Subcutaneous adipose tissue (tissue), 4 donors: ENCODE measurements around the gene FEN1. TPM values are rescaled to one million over a fixed set of nuclear protein-coding genes. Genes with fewer than 3 reads are reported as not detected.

Experiments used
- CTCF ChIP-seq: fragments of 450-650 bp; IDR thresholded peaks from one replicate; pipeline ENCODE4 v1.5.1; 2016; ENCODE audit warnings: low read depth, mild to moderate bottlenecking, control low read depth, antibody characterized with exemption, moderate library complexity
- total RNA-seq, 4 donors: library from RNA; depleted of rRNA; stranded (reverse); fragments of >200 nt; gene quantifications; one replicate each; pipeline ENCODE4 v1.1.0, GENCODE V29; 2016

FEN1 gene
- total RNA-seq, 4 donors from 2014 or later: 4.9 to 7.7 (median 6.3) TPM

DNA sequence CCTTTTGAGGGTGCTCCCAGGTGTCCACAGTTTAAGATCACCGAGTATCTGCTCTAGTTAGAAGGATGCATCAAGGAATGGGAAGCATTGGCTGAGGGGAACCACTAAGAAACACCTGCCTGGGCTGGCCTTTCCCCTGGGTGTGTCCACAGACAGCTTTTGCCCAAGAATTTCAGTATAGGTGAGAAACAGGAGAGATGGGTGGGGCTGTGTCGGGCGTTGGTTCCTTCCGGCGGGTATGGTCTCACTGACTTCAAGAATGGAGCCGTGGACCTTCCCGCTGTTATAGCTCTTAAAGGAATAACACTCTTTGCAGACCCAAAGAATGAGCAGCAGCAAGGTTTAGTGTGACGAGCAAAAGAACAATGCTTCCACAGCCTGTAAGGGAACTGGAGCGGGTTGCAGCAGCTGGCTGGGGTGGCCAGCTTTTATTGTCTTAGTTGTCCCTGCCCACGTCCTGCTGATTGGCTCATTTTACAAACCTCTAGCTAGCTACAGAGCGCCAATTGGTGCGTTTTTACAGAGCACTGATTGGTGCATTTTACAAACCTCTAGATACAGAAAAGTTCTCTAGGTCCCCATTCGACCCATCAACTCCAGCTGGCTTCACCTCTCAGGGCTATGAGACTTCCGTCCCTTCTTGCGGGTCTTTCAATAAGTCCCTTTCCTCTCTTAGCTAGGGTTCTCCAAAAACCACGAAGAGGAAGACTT is 21.7 kb downstream of the FEN1 start:
- no peak for TF ChIP-seq CTCF

DNA sequence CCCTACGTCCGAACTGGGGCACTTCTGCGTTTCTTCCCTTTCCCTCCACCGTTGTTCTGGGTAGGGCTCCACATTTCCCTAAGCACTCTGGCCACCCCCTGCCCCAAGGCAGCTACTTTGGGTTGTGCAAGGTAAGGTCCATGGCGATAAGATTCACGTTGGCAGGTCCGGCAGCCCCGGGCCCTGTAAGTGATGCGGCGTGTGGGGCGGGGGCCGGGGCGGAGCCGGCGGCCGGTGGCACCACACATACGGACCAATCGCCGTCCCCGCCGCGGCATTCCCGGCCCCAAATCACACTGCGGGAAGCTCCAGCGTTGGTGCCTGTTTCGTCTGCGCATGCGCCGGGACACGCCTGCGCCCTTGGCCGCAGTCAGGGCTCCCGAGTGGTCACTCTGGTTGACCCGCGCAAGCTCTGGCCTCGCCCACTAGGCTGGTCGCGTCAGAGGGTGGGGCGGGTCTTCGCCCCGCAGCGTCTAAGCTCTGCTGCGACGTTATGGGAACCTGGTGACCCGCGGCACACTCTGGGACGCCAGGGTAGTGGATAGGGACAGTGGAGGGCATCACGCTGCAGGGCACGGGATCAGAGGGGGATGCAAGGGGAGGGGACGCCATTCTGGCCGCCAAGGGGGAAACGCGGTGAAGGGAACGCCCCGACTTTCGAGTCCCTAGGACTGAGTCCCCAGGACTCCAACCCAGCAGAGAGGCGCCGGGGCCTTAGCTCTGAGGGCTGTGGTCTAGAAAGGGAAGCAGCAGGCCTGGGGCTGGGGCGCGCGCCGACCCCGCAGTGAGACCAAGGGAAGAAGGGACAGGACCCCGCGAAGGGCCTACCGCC is 22.5 kb downstream of the FEN1 start:
- TF ChIP-seq CTCF: no peak

GRCh38 chr11:61815790-61816735 is 23.4 kb downstream of the FEN1 start:
- TF ChIP-seq CTCF: no peak

- no peak for TF ChIP-seq CTCF
These were observed 24.2 kb downstream of the FEN1 start, which contains the start of gene FADS1 for GRCh38 chr11:61816736-61817455. FADS1 (minus strand) TSS chr11:61817003; CDS start chr11:61816929, 74 bp downstream.

GRCh38 chr11:61817471-61818202 is 24.9 kb downstream of the FEN1 start:
- TF ChIP-seq CTCF: no peak

- no peak for TF ChIP-seq CTCF
These were observed 27.5 kb downstream of the FEN1 start for GRCh38 chr11:61820174-61820573.
